Fibroblast of skin of abdomen (primary cell): ENCODE results near the gene KPNA5.
"Not testable (repeated sequence)": the region's sequence is repeated elsewhere in the genome, so short reads cannot be mapped to it uniquely, and the experiment has no call there.

Source experiments
- DNase-seq: peaks from one replicate; pipeline ENCODE4 v3.0.0-alpha.2; 2013

The KPNA5 gene

GRCh38 chr6:116705917-116706316 is 24.9 kb downstream of the KPNA5 start:
- DNase-seq: no peak

DNA sequence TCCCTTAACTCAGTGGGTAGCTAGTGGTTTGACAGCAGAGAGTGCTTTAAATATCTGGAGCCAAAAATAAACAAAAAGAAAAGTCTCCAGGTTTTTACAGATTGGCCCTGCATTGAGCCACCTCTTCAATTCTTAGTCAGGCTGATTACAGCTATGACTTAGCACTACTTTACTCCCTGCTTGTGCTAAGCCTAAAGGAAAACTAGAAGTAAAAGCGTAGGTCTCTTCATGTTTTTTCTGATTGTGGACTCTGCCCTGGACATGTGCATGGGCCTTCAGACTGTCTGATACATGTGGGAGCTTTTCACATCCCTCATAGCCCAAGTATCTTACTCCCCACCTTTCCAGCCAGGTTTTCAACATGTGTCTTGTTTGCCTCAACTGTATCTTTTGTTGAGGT is 33.3 kb downstream of the KPNA5 start:
- no peak for DNase-seq

GRCh38 chr6:116714761-116715160 is 33.8 kb downstream of the KPNA5 start:
- no peak for DNase-seq

- DNase-seq: no peak
These were observed 45.9 kb downstream of the KPNA5 start for GRCh38 chr6:116726947-116727346.

DNA sequence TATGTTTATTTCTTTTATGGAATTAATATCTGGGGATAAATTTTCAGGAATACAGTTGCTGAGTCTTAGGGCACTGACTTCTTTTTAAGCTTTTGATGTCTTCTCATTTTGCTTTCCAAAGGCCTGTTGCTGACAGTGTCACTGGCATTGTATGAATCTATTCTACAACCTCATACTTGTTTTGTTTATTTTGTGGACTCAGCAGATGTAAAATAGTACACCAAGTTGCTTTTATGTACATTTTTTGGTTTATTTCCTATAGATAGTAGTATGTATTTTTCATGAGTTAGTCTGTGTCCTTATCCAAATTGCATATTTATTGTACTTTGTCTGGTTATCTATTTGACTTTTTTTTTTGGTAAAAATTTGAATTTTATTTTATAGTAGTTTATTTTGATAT is 49.5 kb downstream of the KPNA5 start:
- DNase-seq: no peak

- no peak for DNase-seq
These were observed 56.0 kb downstream of the KPNA5 start for GRCh38 chr6:116737004-116737403.

GRCh38 chr6:116740486-116740885 is 59.5 kb downstream of the KPNA5 start:
- not testable (repeated sequence) for DNase-seq

- DNase-seq: no peak
These were observed 60.6 kb downstream of the KPNA5 start for GRCh38 chr6:116741571-116741970.

DNA sequence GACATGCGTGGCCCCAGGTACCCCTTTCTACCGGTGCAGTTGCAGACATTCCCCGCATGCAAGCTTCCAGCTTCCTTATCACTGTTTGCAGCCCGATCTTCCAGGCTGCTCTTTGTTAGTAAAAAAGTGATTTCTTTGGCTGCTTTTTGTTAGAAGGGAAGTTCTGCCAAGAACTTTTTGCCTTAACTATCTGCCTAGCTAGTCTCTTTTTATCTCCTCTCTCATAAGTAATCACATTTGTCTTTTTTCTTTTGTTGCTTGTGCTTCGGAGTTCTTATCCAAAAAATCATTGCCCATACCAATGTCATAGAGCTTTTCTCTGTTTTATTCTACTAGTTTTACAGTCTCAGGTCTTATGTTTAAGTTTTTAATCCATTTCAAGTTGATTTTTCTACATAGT is 64.2 kb downstream of the KPNA5 start:
- DNase-seq: no peak

DNA sequence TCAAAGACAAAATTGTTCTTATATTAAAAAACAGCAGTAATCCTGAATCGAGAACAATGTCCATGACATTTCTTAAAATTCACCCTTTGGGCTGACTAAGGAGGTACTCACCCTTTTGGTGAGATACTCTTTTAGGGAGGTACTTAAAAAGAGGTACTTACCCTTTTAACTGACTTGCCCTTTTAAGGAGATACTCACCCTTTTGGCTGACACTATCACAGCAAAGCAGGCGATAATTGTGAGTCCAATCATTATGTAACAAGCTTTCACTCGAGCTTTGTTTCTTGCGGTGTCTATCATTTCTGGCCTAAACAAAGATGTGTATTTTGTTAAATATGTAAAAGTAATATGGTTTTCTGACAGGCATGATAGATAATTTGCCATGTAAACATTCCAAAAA is 80.8 kb downstream of the KPNA5 start:
- DNase-seq: no peak

- DNase-seq: no peak
These were observed 81.2 kb downstream of the KPNA5 start for GRCh38 chr6:116762235-116762634.

DNA sequence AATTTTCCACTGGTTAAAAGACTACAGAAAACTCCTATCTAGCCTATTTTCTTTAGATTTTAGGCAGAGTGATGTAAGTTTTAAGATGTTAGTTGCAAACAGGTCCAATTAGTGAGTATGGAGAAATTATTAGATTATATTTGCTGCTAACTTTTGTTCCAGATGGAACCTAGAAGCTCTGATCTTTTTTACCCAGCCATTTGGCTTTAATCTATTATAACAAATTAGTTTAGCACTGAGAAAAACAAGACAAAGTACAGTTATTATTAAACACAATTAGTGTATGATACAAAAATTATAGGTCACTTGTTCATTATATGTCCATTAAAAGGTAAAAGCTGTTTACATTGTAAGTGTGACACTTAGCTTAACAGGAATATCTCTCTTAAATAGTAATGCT is 82.0 kb downstream of the KPNA5 start:
- no peak for DNase-seq

DNA sequence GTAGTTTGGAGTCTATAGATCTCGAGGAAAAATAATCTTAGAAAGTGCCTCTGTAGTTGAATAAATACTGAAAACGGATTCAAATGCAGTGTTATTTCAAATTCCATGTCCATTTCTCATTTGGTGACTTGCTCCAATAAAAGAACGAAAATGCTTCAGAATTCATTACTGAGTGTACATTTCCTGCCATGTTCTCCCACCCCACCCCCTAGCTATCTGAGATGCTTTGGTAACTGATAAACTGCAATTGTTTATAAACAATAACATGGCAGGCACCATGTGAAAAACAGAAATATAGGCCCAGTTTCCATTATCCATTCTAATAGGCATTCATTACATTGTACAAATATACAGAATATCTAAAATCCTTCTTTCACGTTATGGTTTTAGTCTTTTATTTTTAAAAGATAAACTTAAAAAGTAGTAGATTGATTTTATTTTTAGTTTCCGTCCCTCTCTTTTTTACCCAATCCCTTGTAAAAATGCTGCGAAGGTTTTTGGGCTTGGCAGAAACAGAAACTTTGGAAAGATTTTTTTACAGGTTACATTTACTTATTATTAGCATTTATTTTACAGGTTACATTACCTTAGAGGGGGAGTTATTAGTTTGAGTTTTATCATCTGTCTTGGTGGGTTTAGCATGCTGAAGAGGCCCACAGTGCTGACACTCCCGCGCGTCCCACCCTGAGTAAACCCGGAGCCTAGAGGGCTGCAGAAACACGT is 83.1 kb downstream of the KPNA5 start:
- DNase-seq: no peak

DNA sequence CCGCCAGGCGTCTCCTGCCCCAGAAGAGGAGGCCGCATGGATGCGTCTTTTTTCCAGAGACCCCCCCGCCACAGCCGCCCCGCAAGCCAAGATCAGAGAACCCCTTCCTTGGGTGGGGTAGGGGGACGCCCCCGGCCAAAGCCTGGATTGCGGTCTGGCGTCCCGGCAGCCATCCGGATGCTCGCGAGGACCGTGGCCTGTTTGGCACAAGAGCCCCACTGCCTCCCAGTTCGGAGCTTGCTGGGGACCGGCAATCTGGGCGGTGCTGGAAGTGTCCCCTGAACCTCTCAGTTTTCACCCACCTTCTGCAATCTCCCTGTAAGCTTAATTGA is 83.6 kb downstream of the KPNA5 start:
- DNase-seq: no peak

DNA sequence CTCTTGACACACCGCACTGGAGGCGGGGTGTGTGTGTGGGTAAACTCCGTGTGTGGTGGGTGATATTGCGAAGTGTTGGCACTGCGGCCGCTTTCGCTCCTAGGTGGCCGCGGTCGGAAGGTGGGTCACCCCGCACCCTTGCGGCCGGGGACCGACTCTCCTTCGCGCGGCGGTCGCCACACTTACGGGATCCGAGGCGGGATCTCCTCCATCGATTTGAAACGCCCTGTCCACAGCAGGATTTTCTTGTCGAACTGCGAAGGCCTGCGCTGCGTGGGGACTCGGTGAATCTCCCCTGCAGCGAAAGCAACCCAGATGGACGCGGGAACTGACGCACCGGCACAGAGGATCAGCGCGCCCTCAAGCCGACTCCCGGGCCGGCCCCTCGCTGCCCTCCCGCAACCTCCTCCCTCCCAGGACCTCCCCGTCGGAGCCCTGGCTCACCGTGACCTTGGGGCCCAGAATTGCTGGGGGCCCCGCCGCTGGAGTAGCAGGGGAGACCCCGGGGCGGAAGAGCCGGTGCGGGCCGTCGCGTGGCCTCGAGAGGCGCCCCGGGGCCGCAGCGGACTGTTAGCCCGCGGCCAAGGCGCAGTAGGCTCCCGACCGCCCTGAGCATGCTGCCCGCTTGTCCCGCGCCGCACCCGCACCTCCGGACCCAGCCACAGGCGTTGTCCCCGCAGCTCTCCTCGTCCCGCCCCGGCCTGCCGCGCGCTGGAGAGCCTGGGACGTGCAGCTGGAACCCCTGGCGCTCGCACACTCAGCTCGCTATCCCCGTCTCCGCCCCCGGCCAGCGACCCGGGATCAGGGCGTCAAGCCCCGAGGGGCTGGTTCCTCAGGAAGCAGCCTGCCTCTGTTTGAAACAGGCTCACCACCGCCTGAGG is 84.2 kb downstream of the KPNA5 start, which contains the start of gene FAM162B:
Gene FAM162B (minus strand): TSS at position 759 of the 881 bp plus-strand sequence. CDS start 143 bp downstream, at position 616.
- DNase-seq: peak; percentile 11

- no peak for DNase-seq
These were observed 85.6 kb downstream of the KPNA5 start for GRCh38 chr6:116766506-116767176.

GRCh38 chr6:116767715-116768114 is 86.7 kb downstream of the KPNA5 start:
- DNase-seq: no peak

- DNase-seq: no peak
These were observed 91.4 kb downstream of the KPNA5 start for GRCh38 chr6:116772450-116772849.

GRCh38 chr6:116773886-116774285 is 92.9 kb downstream of the KPNA5 start:
- no peak for DNase-seq

DNA sequence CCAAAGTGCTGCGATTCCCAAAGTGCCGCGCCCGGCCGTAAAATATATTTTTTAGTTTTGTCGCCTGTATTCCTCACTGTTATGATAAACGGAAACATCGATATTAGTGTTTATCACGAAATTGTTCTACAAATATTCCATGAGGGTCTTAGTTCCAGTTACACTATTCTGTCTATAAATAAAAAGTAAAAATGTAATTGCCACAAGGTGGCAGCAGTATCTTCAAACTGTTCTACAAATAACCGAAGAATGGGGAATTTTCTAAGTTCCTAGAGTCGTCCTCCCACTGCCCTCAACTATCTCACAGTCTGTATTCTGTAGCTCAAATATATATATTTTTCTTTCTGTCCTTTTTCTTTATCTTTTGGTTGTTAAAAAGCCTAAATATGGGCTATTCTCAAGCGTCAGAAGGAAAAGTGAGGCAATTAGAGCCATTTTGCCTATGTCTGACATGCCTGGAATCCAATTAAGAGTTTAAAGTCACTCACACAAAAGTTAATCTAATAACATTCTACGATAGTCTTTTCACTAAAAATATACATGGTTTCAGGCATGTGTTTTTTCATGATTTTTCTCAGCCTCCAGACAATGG is 98.7 kb downstream of the KPNA5 start:
- DNase-seq: peak; percentile 18

DNA sequence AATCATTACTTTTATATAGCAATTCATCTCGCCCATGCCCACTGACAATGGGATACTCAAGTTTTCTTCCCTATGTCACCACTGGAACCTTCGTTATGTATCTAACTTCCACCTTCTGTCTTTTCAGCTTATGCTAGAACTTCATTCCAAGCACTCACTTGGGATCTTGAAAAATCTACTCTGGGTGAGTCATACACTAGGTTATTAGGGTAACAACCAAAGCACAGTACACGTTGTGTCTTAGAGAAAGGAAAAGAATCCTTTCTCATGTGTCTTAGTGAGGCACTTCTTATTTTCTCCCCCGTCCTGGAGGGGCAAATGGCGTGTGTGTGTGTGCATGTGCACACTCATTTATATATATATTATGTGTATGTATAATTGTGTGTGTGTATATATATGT is 102.8 kb downstream of the KPNA5 start:
- no peak for DNase-seq
